HTERT RPE-1 (cell line): ENCODE results near the gene ABCC2.
"Not testable (repeated sequence)": the region's sequence is repeated elsewhere in the genome, so short reads cannot be mapped to it uniquely, and the experiment has no call there.

ENCODE experiments used
- in situ Hi-C: fragments of 300-500 bp; cut with MboI; formaldehyde crosslinking; loops from 4 replicates; pipeline ENCODE4 v1.14.3; 2020; ENCODE audit warnings: low sequenced_read_pairs

ABCC2 gene

GRCh38 chr10:99851825-99852224 lies 69.4 kb downstream of the ABCC2 start:
- in situ Hi-C loops: no loop called here

- in situ Hi-C loops: no loop called here
These were observed 70.2 kb downstream of the ABCC2 start for GRCh38 chr10:99852481-99853213.

- in situ Hi-C loops: no loop called here
These were observed 71.2 kb downstream of the ABCC2 start for GRCh38 chr10:99853655-99854054.

- in situ Hi-C loops: no loop called here
These were observed 72.4 kb downstream of the ABCC2 start for GRCh38 chr10:99854860-99855259.

- in situ Hi-C loops: no loop called here
These were observed 73.1 kb downstream of the ABCC2 start for GRCh38 chr10:99855479-99856071.

- in situ Hi-C loops: no loop called here
These were observed 76.4 kb downstream of the ABCC2 start for GRCh38 chr10:99858849-99859248.

GRCh38 chr10:99859585-99859984 lies 77.1 kb downstream of the ABCC2 start:
- in situ Hi-C loops: no loop called here

GRCh38 chr10:99860466-99860865 lies 78.0 kb downstream of the ABCC2 start:
- in situ Hi-C loops: no loop called here

- in situ Hi-C loops: not testable (repeated sequence)
These were observed 81.2 kb downstream of the ABCC2 start for GRCh38 chr10:99863535-99864240.

GRCh38 chr10:99867250-99867649 lies 84.8 kb downstream of the ABCC2 start:
- in situ Hi-C loops: not testable (repeated sequence)

- in situ Hi-C loops: no loop called here
These were observed 87.2 kb downstream of the ABCC2 start for GRCh38 chr10:99869581-99870122.

GRCh38 chr10:99870123-99870730 lies 87.8 kb downstream of the ABCC2 start:
- in situ Hi-C loops: no loop called here

- in situ Hi-C loops: no loop called here
These were observed 90.1 kb downstream of the ABCC2 start for GRCh38 chr10:99872367-99873162.

GRCh38 chr10:99873846-99874245 lies 91.4 kb downstream of the ABCC2 start:
- in situ Hi-C loops: no loop called here

GRCh38 chr10:99874341-99875085 lies 92.1 kb downstream of the ABCC2 start:
- in situ Hi-C loops: no loop called here

- in situ Hi-C loops: no loop called here
These were observed 93.0 kb downstream of the ABCC2 start for GRCh38 chr10:99875473-99875872.

GRCh38 chr10:99880080-99880835 lies 97.8 kb downstream of the ABCC2 start:
- in situ Hi-C loops: no loop called here

- in situ Hi-C loops: no loop called here
These were observed 98.9 kb downstream of the ABCC2 start for GRCh38 chr10:99881371-99881770.

- in situ Hi-C loops: no loop called here
These were observed 101.1 kb downstream of the ABCC2 start for GRCh38 chr10:99883523-99883922.
